A673 (cell line): ENCODE results near the gene LRRC27.

Experiments
- CTCF ChIP-seq: fragments of 300-800, 200-600 bp; sonication (generic); conservative IDR thresholded peaks from 2 replicates; pipeline ENCODE4 v1.5.1; 2017; ENCODE audit warnings: low read depth, mild to moderate bottlenecking, antibody characterized with exemption, low read length, moderate library complexity, mixed read lengths
- EZH2 ChIP-seq: fragments of 200-600 bp; sonication (generic); IDR thresholded peaks from 2 replicates; pipeline ENCODE4 v1.6.1; 2017; ENCODE audit warnings: borderline replicate concordance, low read depth, mild to moderate bottlenecking, mixed read lengths, antibody characterized with exemption, low read length; ENCODE audit not compliant: poor library complexity, severe bottlenecking

GRCh38 chr10:132355754-132356153, 23.8 kb downstream of the LRRC27 start:
- TF ChIP-seq CTCF = no peak
- TF ChIP-seq EZH2 = no peak
